D721Med (cell line): ENCODE measurements around the gene COG5.

ENCODE experiments used
- DNase-seq: peaks from one replicate; pipeline ENCODE4 v3.0.0; 2011; ENCODE audit warnings: low spot score; ENCODE audit not compliant: insufficient read length
- FAIRE-seq: peaks from 2 replicates; lab custom pipeline; 2011; peaks lifted over from hg19 to GRCh38; lab: Jason Lieb, UNC
- TF ChIP-seq, protein P1 (sequence below): IDR thresholded peaks from 2 replicates; pipeline ENCODE4 v1.5.1; 2012; ENCODE audit warnings: mild to moderate bottlenecking, control low read depth; ENCODE audit not compliant: insufficient read depth; ENCODE audit errors: missing control alignments

COG5 gene

DNA sequence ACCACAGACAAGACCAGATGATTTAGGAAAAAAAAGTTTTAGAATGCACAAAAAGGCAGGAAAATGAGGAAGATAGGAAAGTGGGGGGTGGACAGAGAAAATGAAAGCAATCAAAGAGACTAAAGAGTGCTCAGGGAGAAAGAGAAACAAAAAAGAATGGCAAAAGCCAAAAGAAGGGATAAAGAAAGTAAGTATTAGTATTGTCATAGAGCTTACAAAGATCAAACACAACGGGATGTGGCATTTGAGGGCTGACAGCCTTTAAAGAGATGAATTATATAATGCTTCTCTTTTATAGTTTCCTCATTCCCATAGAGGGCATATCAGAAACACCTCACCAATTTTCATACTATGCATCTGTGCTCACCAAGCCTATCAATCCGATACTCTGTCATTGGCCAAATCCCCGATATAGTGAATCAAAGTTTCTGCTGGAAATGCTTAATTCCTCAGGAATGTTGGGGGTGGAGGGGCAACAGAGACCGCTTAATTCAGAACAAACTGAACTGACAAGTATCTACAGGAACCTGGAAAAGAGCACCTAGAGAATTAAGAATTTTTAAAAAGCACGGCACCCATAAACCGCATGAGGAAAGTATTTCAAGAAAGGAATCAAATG lies 2.7 kb downstream of the COG5 start:
- TF ChIP-seq, protein P1, sequence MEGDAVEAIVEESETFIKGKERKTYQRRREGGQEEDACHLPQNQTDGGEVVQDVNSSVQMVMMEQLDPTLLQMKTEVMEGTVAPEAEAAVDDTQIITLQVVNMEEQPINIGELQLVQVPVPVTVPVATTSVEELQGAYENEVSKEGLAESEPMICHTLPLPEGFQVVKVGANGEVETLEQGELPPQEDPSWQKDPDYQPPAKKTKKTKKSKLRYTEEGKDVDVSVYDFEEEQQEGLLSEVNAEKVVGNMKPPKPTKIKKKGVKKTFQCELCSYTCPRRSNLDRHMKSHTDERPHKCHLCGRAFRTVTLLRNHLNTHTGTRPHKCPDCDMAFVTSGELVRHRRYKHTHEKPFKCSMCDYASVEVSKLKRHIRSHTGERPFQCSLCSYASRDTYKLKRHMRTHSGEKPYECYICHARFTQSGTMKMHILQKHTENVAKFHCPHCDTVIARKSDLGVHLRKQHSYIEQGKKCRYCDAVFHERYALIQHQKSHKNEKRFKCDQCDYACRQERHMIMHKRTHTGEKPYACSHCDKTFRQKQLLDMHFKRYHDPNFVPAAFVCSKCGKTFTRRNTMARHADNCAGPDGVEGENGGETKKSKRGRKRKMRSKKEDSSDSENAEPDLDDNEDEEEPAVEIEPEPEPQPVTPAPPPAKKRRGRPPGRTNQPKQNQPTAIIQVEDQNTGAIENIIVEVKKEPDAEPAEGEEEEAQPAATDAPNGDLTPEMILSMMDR: no peak
- no peak for FAIRE-seq
- DNase-seq: no peak

- DNase-seq (no peak), FAIRE-seq (peak; percentile 83)
- TF ChIP-seq, protein P1: no peak
These were observed 3.9 kb downstream of the COG5 start for GRCh38 chr7:107559864-107560263.

DNA sequence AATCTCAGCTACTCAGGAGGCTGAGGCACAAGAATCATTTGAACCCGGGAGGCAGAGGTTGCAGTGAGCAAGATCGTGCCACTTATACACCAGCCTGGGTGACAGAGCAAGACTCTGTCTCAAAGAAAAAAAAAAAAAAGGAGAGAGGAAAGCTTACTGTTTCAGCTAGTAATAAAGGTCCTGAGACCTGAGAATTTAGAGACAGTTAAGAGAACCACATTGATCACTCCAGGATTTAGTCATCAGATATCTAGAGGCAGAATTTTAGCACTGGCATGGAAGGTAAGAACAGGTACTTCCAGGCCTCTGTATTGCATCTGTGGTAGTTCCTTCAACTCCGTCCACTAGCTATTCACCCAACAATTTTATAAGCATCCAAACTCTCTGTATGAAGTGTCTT lies 7.8 kb downstream of the COG5 start:
- TF ChIP-seq, protein P1: no peak
- DNase-seq: no peak

GRCh38 chr7:107551936-107552335 lies 11.8 kb downstream of the COG5 start:
- TF ChIP-seq, protein P1: no peak
- FAIRE-seq (no peak), DNase-seq (no peak)

More for the DNA sequence above, 7.8 kb downstream of the COG5 start:
- no peak for FAIRE-seq

- TF ChIP-seq, protein P1: no peak
- no peak for DNase-seq
- no peak for FAIRE-seq
These were observed 18.7 kb downstream of the COG5 start for GRCh38 chr7:107544848-107545591.

DNA sequence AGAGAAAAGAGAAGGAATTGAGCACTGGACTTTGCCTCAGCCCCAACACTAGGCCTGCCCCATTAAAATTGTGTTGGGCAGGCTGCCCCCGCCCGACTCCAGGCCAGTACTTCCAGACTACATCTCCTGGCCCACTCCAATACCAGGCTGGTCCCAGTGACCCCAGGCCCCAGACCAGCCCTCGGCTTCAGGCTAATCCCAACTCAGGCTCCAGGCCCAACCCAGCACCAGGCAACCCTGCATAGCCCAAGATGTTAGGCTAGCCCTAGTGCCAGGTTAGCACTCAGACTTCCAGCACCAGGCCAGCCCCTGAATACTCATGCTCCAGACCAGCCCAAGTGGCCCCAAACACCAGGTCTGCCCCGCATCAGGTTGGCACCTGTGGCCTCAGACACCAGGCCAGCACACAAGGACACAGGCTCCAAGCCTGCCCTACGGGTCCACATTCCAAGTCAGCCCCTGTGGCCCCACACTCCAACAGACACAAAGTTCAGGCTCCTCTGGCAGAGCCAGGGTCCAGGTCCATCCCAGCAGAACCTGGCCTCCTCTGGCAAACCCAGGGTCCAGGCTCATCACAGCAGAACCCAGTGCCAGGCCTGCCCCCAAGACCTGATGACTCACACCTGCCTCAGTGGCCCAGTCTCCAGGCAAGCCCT lies 20.3 kb downstream of the COG5 start:
- DNase-seq: no peak
- TF ChIP-seq, protein P1: no peak
- no peak for FAIRE-seq
